HL-60/S4 (cell line): ENCODE measurements around the gene FAM229B.
"Not testable (repeated sequence)": the region's sequence is repeated elsewhere in the genome, so short reads cannot be mapped to it uniquely, and the experiment has no call there.

Experiments
- in situ Hi-C: fragments of 300-500 bp; cut with MboI; formaldehyde crosslinking; loops from 2 replicates; pipeline ENCODE4 v1.14.3; 2022; ENCODE audit warnings: low sequenced_read_pairs

Gene FAM229B

DNA sequence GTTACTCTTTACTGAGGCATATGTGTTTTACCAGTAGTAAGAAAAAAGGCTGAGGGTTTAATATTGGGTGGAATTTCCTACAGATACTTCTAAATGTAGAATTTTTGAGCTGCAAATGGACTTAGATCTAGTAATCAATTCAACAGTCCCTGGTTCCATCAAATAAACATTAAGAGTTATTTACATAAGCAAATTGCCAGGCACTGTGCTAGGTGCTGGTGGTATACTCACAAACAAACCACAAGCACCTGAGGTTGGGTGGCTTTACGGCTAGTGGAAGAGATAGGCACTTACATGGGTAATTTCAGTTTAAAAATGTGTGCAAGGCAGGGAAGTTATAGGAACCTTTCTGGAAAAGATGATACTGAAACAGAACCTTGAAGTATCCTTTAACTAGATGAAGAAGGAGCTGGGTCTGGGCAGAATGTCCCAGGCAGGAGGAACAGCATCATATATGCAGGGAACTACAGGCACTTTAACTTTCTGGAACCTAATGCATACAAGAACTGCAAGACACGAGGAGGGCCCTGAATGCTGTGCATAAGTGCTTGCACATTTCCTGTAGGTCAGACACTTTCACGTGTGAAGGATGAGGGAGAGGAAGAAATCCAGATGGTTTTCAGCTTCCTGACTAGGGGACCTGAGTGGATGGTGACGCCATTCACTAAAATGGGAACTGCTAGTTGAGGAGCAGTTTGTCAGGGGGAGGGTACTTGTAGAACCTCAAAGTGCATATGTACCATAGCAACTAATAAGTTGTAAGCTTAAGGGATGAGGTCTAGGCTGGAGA lies 29.0 kb upstream of the FAM229B start:
- in situ Hi-C loops = no loop called here

DNA sequence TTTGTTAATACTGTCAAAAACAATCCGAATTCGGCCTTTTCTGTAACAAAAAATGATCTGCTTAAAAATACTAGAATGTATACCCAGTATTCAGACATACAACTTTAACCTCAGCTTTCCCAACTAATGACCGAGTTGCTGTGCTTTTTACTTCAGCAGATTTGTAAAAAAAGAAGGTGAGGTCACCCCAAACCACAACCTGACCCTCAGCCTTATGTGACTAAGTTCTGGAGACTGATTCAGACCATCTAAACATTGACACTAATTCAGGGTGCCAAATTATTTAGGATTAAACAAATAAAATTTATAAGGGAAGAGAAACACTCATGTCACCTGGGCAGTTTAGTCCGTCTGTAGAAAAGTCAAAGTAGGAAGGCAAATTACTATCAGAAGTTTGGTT lies 25.8 kb upstream of the FAM229B start:
- in situ Hi-C loops = no loop called here

- in situ Hi-C loops = no loop called here
These were observed 24.4 kb upstream of the FAM229B start for GRCh38 chr6:112062966-112063365.

- in situ Hi-C loops = no loop called here
These were observed 21.9 kb upstream of the FAM229B start for GRCh38 chr6:112065426-112065986.

- in situ Hi-C loops = no loop called here
These were observed 20.8 kb upstream of the FAM229B start for GRCh38 chr6:112066606-112067005.

DNA sequence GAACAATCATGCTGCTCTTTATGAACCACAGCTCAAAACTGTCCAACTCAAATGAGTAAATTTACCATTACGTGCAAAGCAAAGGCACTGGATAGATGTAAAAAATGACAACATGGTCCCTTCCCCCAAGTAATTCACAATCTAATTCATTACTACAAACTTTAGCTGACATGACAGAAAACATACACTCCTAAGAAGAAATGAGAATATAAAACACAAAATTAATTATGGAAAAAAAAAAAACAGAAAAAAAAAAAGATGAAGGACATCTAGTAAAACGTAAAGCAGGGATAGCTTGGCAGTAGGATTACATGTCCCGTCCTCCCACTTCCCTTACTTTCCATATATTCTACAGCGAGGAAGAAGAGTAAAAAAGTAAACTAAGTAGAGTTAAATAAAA lies 5.8 kb upstream of the FAM229B start:
- in situ Hi-C loops = no loop called here

DNA sequence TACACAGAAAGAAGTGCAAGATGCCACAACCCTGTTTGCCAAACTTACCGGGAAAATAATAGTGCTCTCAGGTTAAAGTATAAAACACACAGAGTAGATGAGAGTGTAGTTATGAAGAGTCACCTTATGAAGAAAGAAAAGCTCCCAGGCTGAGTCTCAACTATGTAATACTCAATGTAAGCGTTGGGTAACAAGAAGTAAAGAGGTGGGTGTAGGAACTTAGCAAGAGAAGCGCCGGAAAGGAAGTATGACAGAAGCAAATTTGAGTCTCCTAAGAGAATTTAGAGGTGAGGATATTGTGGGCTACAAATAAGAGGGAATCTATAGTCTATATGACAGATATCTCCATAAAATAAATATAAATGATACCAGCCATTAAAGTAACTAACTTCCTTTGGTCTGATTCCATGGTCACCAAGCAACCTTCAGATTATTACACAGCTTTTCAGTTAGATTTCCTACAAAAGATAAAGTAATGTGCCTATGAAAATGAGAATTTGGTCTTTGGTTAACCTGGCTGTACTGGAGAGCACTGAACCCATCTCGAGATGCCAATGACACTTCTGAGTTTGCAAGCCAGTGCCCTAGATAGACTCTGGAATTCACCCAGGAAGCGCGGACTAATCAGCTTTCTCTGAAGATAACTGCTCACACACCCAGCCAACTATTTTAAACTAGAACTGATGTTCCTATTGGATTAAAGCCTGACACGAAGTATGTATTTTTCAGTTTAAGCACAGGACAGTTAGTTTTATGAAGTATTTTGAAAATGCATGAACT lies 1.9 kb upstream of the FAM229B start:
- in situ Hi-C loops = no loop called here

- in situ Hi-C loops = no loop called here
These were observed 651 bp upstream of the FAM229B start for GRCh38 chr6:112086744-112087135.

DNA sequence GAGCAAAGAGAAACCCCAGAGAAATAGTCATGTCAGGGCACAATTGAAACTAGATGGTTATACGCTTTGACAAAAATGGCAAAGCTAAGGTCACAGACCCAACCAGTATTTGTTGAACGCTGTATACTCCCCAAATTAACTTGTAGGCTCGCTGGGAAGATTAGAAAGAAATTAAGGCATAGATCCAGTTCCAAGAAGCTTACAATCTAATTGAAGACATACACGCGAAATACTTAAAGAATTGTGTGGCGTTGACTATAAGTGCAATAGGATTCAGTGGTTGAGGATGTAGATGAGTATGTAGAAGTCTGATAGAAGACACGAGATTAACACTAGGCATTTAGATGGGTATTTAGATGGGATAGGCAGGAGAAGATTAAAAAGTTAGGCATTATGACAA lies 525 bp downstream of the FAM229B start:
- in situ Hi-C loops = no loop called here

DNA sequence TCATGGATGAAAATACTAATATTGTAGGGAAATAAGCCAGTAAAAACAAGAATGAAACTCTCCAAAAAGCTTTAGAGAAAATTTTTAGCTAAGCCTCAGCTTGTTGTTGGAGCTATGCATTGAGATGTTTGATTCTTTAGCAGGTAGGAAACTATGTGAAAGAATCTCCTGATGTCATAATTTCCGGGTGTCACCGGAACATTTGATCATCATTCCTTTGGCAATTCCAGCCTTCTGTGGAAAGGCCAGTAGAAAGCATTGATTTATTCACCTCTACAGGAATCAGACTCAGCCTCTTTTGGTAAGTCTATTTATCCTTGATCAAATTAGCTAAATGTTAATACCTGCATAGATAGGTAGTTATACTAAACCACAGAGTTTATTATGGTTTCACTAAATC lies 9.5 kb downstream of the FAM229B start:
- in situ Hi-C loops = no loop called here

DNA sequence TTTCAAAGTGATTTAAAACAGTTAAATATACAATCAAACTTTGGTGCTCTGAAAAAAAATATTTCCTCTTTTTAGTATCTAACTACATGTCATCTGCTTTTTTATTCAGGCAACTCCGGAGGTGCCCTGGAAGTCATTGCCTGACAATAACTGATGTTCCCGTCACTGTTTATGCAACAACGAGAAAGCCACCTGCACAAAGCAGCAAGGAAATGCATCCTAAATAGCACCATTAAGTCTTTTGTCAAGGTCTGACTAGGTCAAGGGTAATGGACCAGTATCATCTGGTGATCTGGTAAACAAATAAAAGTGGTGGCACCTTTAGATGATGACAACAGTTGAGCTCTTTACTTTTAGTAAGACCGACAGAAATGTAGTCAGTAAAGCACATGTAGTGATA lies 13.2 kb downstream of the FAM229B start:
- in situ Hi-C loops = no loop called here

- in situ Hi-C loops = not testable (repeated sequence)
These were observed 18.6 kb downstream of the FAM229B start for GRCh38 chr6:112106026-112106425.

GRCh38 chr6:112106562-112106961 lies 19.2 kb downstream of the FAM229B start:
- in situ Hi-C loops = no loop called here

DNA sequence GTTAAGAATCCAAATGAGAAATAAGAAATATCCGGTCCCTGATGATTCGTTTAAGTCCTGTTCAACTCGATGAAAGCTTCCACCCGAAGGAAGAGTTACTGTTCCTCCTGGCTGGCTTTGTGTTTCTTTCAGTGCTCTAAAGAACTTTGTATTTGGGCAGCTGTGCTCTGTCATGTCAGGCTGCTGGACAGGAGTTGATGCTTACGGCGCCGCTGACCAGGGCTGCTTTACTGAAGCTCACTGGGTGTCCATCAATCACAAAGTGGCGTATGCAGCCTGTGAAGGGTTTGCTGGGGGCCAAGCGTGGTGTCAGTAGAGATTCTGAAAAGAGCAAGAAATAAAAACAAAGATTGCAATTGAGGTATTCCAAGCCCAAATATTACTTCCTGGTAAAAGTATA lies 21.9 kb downstream of the FAM229B start:
- in situ Hi-C loops = no loop called here

DNA sequence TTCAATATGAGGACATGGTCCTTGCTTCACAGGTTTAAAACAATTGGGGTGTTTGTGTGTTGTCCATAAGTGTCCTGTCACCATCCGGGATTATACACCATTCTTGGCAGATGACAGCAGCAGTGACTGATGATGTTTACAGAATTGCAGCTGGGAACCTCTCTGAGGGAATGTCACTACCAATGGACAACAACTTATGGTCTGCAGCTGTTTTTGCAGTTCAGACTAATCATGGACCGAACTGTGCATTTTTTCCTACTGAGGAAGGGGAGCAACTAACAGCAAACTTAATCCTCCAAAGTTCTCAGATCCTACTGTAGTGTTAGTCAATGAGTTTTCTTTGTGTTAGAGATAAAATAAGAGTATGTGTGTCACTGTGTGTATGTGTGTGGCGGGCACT lies 26.0 kb downstream of the FAM229B start:
- in situ Hi-C loops = no loop called here

GRCh38 chr6:112113918-112114317 lies 26.5 kb downstream of the FAM229B start:
- in situ Hi-C loops = no loop called here

- in situ Hi-C loops = no loop called here
These were observed 27.3 kb downstream of the FAM229B start for GRCh38 chr6:112114577-112115223.

- in situ Hi-C loops = no loop called here
These were observed 28.8 kb downstream of the FAM229B start for GRCh38 chr6:112116221-112116620.

GRCh38 chr6:112117554-112117953 lies 30.2 kb downstream of the FAM229B start:
- in situ Hi-C loops = no loop called here

- in situ Hi-C loops = no loop called here
These were observed 30.6 kb downstream of the FAM229B start for GRCh38 chr6:112118034-112118433.

DNA sequence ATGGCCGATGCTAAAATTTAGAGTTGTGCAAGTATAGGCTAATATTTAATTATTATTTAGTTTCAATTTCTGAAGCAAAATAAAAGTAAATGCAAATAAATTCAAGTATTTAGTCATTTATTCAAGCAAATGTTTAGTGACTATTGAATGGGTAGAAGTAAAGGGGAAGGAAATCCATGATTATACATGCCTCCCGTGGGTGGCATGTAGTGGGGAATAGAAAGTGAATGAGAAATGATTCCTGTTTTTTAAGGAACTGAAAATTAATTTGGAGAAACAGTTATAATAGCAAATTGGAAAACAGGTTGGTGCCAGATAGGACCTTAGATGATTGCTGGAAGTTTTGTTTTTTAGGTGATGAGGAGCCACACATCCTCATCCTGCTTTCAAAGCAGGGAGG lies 35.4 kb downstream of the FAM229B start:
- in situ Hi-C loops = no loop called here

DNA sequence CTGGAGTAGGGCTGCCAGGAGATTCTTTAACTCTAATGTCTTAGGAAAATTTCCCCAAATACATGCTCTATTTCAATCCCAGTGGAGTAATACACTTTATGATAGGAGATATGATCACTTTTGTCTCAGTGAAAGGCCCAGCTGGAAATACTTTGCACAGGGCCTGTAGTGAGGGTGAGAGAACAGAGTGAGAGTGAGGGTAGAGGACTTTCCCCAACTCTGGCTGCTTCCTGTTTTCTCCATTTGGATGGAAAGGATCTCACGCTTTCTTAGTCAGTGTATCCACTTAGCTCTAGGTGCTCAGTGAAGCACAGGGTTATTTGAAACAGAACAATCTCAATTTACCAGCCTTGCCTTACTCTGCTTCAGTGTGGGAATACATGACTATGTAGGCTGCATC lies 36.6 kb downstream of the FAM229B start:
- in situ Hi-C loops = no loop called here
